ENCODE data around the gene SCMH1. TPM values are rescaled to one million over a fixed set of nuclear protein-coding genes. Genes with fewer than 3 reads are reported as not detected.

SCMH1 gene
- total RNA-seq, 1 experiment from 2014 or later, result 28.0 TPM

- Histone ChIP-seq H3K9me2 (ENCODE audit: insufficient read depth) (no peaks in the 10 kb centered on the region), H3K9ac (ENCODE audit: low read length) (no peak overlapping the region), H3K27ac (ENCODE audit: low read depth, low read length) (no peak overlapping the region), H2AFZ (ENCODE audit: low read depth, low read length, poor library complexity, severe bottlenecking) (no peak overlapping the region), H3K9me3 (ENCODE audit: control insufficient read depth in 1 of 2, insufficient read depth in 1 of 2, low read depth in 1 of 2, low read length in 2 of 2) (no peaks in the 10 kb centered on the region), H3K79me2 (ENCODE audit: insufficient read depth, low read length) (no peaks in the 10 kb centered on the region), H3K36me3 (ENCODE audit: control insufficient read depth in 1 of 2, insufficient read depth in 2 of 2, low read length in 2 of 2) (peaks cover 7 to 8% of the 10 kb centered on the region in 2 experiments; a peak in 1 of 4 replicates), H3K27me3 (ENCODE audit: insufficient read depth, low read length) (no peaks in the 10 kb centered on the region), H4K20me1 (ENCODE audit: insufficient read depth) (no peaks in the 10 kb centered on the region), H3K4me2 (ENCODE audit: low read length) (no peak overlapping the region), H3K4me3 (replicated peaks in 1 of 2; ENCODE audit: low read depth in 1 of 2, low read length in 2 of 2) (no peak overlapping the region), H3K4me1 (ENCODE audit: control insufficient read depth in 1 of 2, insufficient read depth in 2 of 2, low read length in 2 of 2) (no peaks in the 10 kb centered on the region)
- DNase-seq (ENCODE audit: low read depth, low spot score) (no peak), ATAC-seq (no peak)
- TF ChIP-seq SP1 (IDR thresholded peaks at IDR 0.05; ENCODE audit: low read depth), result no peak
- TF ChIP-seq ZBTB33 (IDR thresholded peaks at IDR 0.05; ENCODE audit: extremely low read depth, insufficient replicate concordance, low read length), result no peak
- no peak for TF ChIP-seq EZH2phosphoT487 (IDR thresholded peaks at IDR 0.05; ENCODE audit: borderline replicate concordance)
- TF ChIP-seq MAX (IDR thresholded peaks at IDR 0.05), result no peak
- no peak for TF ChIP-seq POLR2A (IDR thresholded peaks at IDR 0.05; ENCODE audit: borderline replicate concordance, extremely low read depth, insufficient read depth, insufficient read length)
- no peak for TF ChIP-seq CEBPB (IDR thresholded peaks at IDR 0.05; ENCODE audit: low read depth)
- TF ChIP-seq REST (IDR thresholded peaks at IDR 0.05; ENCODE audit: low read depth), result no peak
- TF ChIP-seq TCF7L2 (IDR thresholded peaks at IDR 0.05; ENCODE audit: borderline replicate concordance, extremely low read depth, insufficient read depth, insufficient read length), result no peak
- no peak for TF ChIP-seq EZH2 (IDR thresholded peaks at IDR 0.05)
- TF ChIP-seq ZFX (IDR thresholded peaks at IDR 0.05), result no peak
- no peak for TF ChIP-seq ZNF274 (IDR thresholded peaks at IDR 0.05; ENCODE audit: low read depth, low read length)
- no peak for TF ChIP-seq CTCF (IDR thresholded peaks at IDR 0.05 in 2 of 3, conservative IDR thresholded peaks at IDR 0.05 in 1 of 3; ENCODE audit: borderline replicate concordance in 1 of 3, insufficient read depth in 1 of 3, low read depth in 2 of 3, low read length in 2 of 3)
- no peak for TF ChIP-seq SIN3A (IDR thresholded peaks at IDR 0.05; ENCODE audit: low read depth)
- no peak for TF ChIP-seq YY1 (IDR thresholded peaks at IDR 0.05; ENCODE audit: extremely low read depth, insufficient replicate concordance, low read depth, low read length)
- TF ChIP-seq POLR2AphosphoS5 (IDR thresholded peaks at IDR 0.05; ENCODE audit: low read depth, low read length), result no peak
- TF ChIP-seq SRF (IDR thresholded peaks at IDR 0.05; ENCODE audit: low read depth), result no peak
- intact Hi-C loops (cut with micrococcal nuclease), result no loop called here
- BruUV-seq (replicated peaks), result no TSS peak
- POLR2A ChIA-PET, result no interaction called here
- CTCF ChIA-PET, result no interaction called here
- RAD21 ChIA-PET (ENCODE audit: low non-redundant PET in 1 of 2, low total read pairs in 2 of 2, uncharacterized antibody in 2 of 2, unreplicated experiment in 2 of 2), result no interaction called here
These were observed 200.4 kb downstream of the SCMH1 start for GRCh38 chr1:41041614-41042270.
